Measurements from ENCODE around the gene ADCYAP1.

- no peak for TF ChIP-seq EZH2 (optimal IDR thresholded peaks at IDR 0.05; ENCODE audit: low read depth, low read length)
- no peak for TF ChIP-seq CTCF (IDR thresholded peaks at IDR 0.05; ENCODE audit: low read length)
Measured at GRCh38 chr18:906416-907114, 1.9 kb downstream of the ADCYAP1 start.
